ENCODE data around the gene OR52I1.

DNA sequence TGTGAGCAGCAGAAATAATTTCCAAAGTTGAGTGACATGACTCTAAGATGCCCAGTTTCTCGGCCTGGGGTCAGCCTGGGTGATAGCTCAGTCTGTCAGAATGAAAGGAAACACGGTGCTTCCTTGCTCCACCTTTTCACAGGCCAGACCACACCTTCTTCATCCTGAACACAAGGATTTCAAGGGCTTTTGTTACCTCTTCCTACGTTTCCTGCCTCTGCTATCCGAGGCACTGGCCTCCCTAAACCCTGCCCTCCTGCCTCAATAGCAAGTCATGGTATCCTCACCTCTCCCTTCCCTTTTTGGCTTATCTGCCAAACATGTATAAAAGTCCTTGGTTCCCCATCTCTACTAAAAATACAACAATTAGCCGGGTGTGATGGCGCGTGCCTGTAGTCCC is 48.2 kb downstream of the OR52I1 start:
- TF ChIP-seq POLR2A (IDR thresholded peaks at IDR 0.05), result no peak
- TF ChIP-seq, protein P1, sequence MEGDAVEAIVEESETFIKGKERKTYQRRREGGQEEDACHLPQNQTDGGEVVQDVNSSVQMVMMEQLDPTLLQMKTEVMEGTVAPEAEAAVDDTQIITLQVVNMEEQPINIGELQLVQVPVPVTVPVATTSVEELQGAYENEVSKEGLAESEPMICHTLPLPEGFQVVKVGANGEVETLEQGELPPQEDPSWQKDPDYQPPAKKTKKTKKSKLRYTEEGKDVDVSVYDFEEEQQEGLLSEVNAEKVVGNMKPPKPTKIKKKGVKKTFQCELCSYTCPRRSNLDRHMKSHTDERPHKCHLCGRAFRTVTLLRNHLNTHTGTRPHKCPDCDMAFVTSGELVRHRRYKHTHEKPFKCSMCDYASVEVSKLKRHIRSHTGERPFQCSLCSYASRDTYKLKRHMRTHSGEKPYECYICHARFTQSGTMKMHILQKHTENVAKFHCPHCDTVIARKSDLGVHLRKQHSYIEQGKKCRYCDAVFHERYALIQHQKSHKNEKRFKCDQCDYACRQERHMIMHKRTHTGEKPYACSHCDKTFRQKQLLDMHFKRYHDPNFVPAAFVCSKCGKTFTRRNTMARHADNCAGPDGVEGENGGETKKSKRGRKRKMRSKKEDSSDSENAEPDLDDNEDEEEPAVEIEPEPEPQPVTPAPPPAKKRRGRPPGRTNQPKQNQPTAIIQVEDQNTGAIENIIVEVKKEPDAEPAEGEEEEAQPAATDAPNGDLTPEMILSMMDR (IDR thresholded peaks at IDR 0.05), result no peak

Measured in adrenal gland (tissue), 5 donors.